ENCODE results near the gene TMEM253.

- TF ChIP-seq POLR2A (IDR thresholded peaks at IDR 0.05; ENCODE audit: low read length) (no peak), GATA1 (IDR thresholded peaks at IDR 0.05; ENCODE audit: low read depth, low read length) (no peak)
These were observed 3.7 kb downstream of the TMEM253 start for GRCh38 chr14:21104448-21105060.
